ENCODE results near the gene ITPRIP. TPM values are rescaled to one million over a fixed set of nuclear protein-coding genes. Genes with fewer than 3 reads are reported as not detected.

ITPRIP gene
- polyA plus RNA-seq, 1 donor (not counting 4 experiments of a cell fraction or from before 2014, with no cell fraction given), result 12.1 TPM

DNA sequence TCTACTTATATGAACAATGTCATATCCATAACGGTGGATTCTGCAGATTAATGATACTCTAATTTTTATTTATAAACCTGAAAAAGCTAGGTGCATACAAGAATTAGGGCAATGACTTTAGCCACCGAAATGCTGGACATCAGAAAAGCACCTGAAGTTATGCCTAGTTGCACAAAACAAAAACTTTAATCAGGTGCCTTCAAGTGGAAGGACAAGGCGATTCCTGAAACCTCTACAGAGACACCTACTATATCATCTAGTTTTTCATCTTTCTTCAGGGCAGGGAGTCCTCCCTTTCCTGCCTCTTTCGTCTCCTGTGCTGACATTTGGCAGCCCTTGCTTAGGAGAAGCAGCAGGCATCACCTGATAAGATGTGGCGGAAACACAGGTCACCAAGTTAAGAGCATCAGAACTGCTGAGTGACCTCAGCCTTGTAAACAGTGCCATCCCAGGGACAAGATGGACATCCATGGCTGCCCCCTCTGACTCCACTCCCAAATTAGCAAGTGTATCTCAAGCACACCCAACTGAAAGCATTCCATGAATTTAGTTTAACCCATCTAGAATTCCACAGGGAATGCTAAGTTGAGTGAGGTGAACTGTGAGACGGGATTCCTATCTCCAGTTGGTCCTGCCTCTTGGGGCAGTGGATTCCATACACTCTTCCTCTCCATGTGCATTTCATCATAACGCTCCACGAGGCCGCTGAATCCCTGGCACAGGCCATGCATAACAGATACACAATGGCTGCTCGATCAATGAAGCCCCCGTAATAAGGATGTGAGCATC, 5.8 kb downstream of the ITPRIP start:
- Histone ChIP-seq H3K9me1 (ENCODE audit: control insufficient read depth, extremely low read depth, insufficient read depth, low read length) (peaks cover 7% of the 10 kb centered on the region), H3K4me1 (ENCODE audit: control insufficient read depth, extremely low read depth, insufficient read depth, low read length) (peaks cover 73% of the 10 kb centered on the region), H3K4me2 (ENCODE audit: control insufficient read depth, extremely low read depth, insufficient read depth, low read depth, low read length) (peak overlapping the region; percentile 51), H3K79me2 (ENCODE audit: control insufficient read depth, insufficient read depth, low read length) (peaks cover 70% of the 10 kb centered on the region), H2AFZ (ENCODE audit: control insufficient read depth, low read length) (no peak overlapping the region), H4K20me1 (ENCODE audit: control insufficient read depth, extremely low read depth, insufficient read depth, low read length) (no peaks in the 10 kb centered on the region), H3K27ac (ENCODE audit: control insufficient read depth, insufficient read depth, low read length) (peak overlapping the region; percentile 19), H3K4me3 (ENCODE audit: control insufficient read depth in 2 of 3, extremely low read depth in 1 of 3, insufficient read depth in 2 of 3, low read depth in 1 of 3, low read length in 3 of 3) (no peak overlapping the region), H3K36me3 (ENCODE audit: control insufficient read depth in 2 of 2, extremely low read depth in 1 of 2, insufficient read depth in 2 of 2, low read length in 2 of 2) (peaks cover 0 to 12% of the 10 kb centered on the region in 2 experiments), H3K9ac (ENCODE audit: control insufficient read depth, extremely low read depth, insufficient read depth, low read length) (no peak overlapping the region), H3K27me3 (ENCODE audit: control insufficient read depth, extremely low read depth, insufficient read depth, low read length) (no peaks in the 10 kb centered on the region), H3K9me3 (ENCODE audit: control insufficient read depth, low read depth, low read length) (no peaks in the 10 kb centered on the region)
- TF ChIP-seq, protein P1, sequence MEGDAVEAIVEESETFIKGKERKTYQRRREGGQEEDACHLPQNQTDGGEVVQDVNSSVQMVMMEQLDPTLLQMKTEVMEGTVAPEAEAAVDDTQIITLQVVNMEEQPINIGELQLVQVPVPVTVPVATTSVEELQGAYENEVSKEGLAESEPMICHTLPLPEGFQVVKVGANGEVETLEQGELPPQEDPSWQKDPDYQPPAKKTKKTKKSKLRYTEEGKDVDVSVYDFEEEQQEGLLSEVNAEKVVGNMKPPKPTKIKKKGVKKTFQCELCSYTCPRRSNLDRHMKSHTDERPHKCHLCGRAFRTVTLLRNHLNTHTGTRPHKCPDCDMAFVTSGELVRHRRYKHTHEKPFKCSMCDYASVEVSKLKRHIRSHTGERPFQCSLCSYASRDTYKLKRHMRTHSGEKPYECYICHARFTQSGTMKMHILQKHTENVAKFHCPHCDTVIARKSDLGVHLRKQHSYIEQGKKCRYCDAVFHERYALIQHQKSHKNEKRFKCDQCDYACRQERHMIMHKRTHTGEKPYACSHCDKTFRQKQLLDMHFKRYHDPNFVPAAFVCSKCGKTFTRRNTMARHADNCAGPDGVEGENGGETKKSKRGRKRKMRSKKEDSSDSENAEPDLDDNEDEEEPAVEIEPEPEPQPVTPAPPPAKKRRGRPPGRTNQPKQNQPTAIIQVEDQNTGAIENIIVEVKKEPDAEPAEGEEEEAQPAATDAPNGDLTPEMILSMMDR (optimal IDR thresholded peaks at IDR 0.05 in 1 of 3, IDR thresholded peaks at IDR 0.05 in 1 of 3, conservative IDR thresholded peaks at IDR 0.05 in 1 of 3; ENCODE audit: extremely low read depth in 1 of 3, insufficient read depth in 2 of 3, low read length in 3 of 3), result no peak
- TF ChIP-seq EZH2 (IDR thresholded peaks at IDR 0.05; ENCODE audit: low read length), result no peak
- no peak for DNase-seq (ENCODE audit: low read depth, low spot score)
- no peak for FAIRE-seq
- dilution Hi-C loops (cut with MboI; ENCODE audit: extremely low pct_ligation_motif_present, low sequenced_read_pairs), result no loop called here

- Histone ChIP-seq H3K4me1 (ENCODE audit: control insufficient read depth, extremely low read depth, insufficient read depth, low read length) (peaks cover 76% of the 10 kb centered on the region), H2AFZ (ENCODE audit: control insufficient read depth, low read length) (no peak overlapping the region), H3K27me3 (ENCODE audit: control insufficient read depth, extremely low read depth, insufficient read depth, low read length) (no peaks in the 10 kb centered on the region), H3K4me2 (ENCODE audit: control insufficient read depth, extremely low read depth, insufficient read depth, low read depth, low read length) (peak overlapping the region; percentile 89), H3K27ac (ENCODE audit: control insufficient read depth, insufficient read depth, low read length) (peak overlapping the region; percentile 99), H3K9me1 (ENCODE audit: control insufficient read depth, extremely low read depth, insufficient read depth, low read length) (peaks cover 7% of the 10 kb centered on the region), H4K20me1 (ENCODE audit: control insufficient read depth, extremely low read depth, insufficient read depth, low read length) (no peaks in the 10 kb centered on the region), H3K9me3 (ENCODE audit: control insufficient read depth, low read depth, low read length) (no peaks in the 10 kb centered on the region), H3K4me3 (ENCODE audit: control insufficient read depth in 2 of 3, extremely low read depth in 1 of 3, insufficient read depth in 2 of 3, low read depth in 1 of 3, low read length in 3 of 3) (no peak overlapping the region), H3K79me2 (ENCODE audit: control insufficient read depth, insufficient read depth, low read length) (peaks cover 70% of the 10 kb centered on the region), H3K9ac (ENCODE audit: control insufficient read depth, extremely low read depth, insufficient read depth, low read length) (peak overlapping the region; percentile 93), H3K36me3 (ENCODE audit: control insufficient read depth in 2 of 2, extremely low read depth in 1 of 2, insufficient read depth in 2 of 2, low read length in 2 of 2) (peaks cover 0 to 16% of the 10 kb centered on the region in 2 experiments)
- dilution Hi-C loops (cut with MboI; ENCODE audit: extremely low pct_ligation_motif_present, low sequenced_read_pairs), result no loop called here
- FAIRE-seq (peak; percentile 52), DNase-seq (ENCODE audit: low read depth, low spot score) (no peak)
- no peak for TF ChIP-seq EZH2 (IDR thresholded peaks at IDR 0.05; ENCODE audit: low read length)
- TF ChIP-seq, protein P1 (optimal IDR thresholded peaks at IDR 0.05 in 1 of 3, IDR thresholded peaks at IDR 0.05 in 1 of 3, conservative IDR thresholded peaks at IDR 0.05 in 1 of 3; ENCODE audit: extremely low read depth in 1 of 3, insufficient read depth in 2 of 3, low read length in 3 of 3), result no peak
These were observed 6.9 kb downstream of the ITPRIP start for GRCh38 chr10:104331208-104331838.
